Measurements from ENCODE around the gene CD34. TPM values are rescaled to one million over a fixed set of nuclear protein-coding genes. Genes with fewer than 3 reads are reported as not detected.
"Not testable (repeated sequence)": the region's sequence is repeated elsewhere in the genome, so short reads cannot be mapped to it uniquely, and the experiment has no call there.

CD34 gene
- total RNA-seq, 1 donor from 2014 or later: not detected

- peaks cover 26% of the 10 kb centered on the region for H3K27me3 Mint-ChIP-seq
- no peak overlapping the region for H3K4me3 Mint-ChIP-seq
- no peaks in the 10 kb centered on the region for H3K9me3 Mint-ChIP-seq
- peak; percentile 34 for DNase-seq
- H3K27ac Mint-ChIP-seq: no peak overlapping the region
- intact Hi-C loops (cut with micrococcal nuclease): no loop called here
- H3K36me3 Mint-ChIP-seq (ENCODE audit: low read depth): no peaks in the 10 kb centered on the region
- H3K4me1 Mint-ChIP-seq: no peaks in the 10 kb centered on the region
These were observed 35.8 kb upstream of the CD34 start for GRCh38 chr1:207946756-207947155.

- Mint-ChIP-seq H3K27me3 (peaks cover 40% of the 10 kb centered on the region), H3K27ac (no peak overlapping the region), H3K36me3 (ENCODE audit: low read depth) (no peaks in the 10 kb centered on the region), H3K4me3 (no peak overlapping the region), H3K9me3 (no peaks in the 10 kb centered on the region), H3K4me1 (no peaks in the 10 kb centered on the region)
- intact Hi-C loops (cut with micrococcal nuclease): no loop called here
- DNase-seq: no peak
These were observed 33.6 kb upstream of the CD34 start for GRCh38 chr1:207944571-207944970.

- intact Hi-C loops (cut with micrococcal nuclease); H3K4me3 Mint-ChIP-seq; H3K27ac Mint-ChIP-seq; H3K4me1 Mint-ChIP-seq; H3K9me3 Mint-ChIP-seq; H3K36me3 Mint-ChIP-seq (ENCODE audit: low read depth): not testable (repeated sequence)
- peak; percentile 44 for DNase-seq
- H3K27me3 Mint-ChIP-seq: peaks cover 44% of the 10 kb centered on the region
These were observed 31.4 kb upstream of the CD34 start for GRCh38 chr1:207942337-207942741.

- peaks cover 47% of the 10 kb centered on the region for H3K27me3 Mint-ChIP-seq
- no peaks in the 10 kb centered on the region for H3K9me3 Mint-ChIP-seq
- no peak overlapping the region for H3K4me3 Mint-ChIP-seq
- peak; percentile 26 for DNase-seq
- intact Hi-C loops (cut with micrococcal nuclease): no loop called here
- H3K27ac Mint-ChIP-seq: no peak overlapping the region
- H3K4me1 Mint-ChIP-seq: no peaks in the 10 kb centered on the region
- no peaks in the 10 kb centered on the region for H3K36me3 Mint-ChIP-seq (ENCODE audit: low read depth)
These were observed 30.7 kb upstream of the CD34 start for GRCh38 chr1:207941665-207942064.

GRCh38 chr1:207938016-207938415, 27.1 kb upstream of the CD34 start:
- H3K4me1 Mint-ChIP-seq: no peaks in the 10 kb centered on the region
- H3K36me3 Mint-ChIP-seq (ENCODE audit: low read depth): no peaks in the 10 kb centered on the region
- intact Hi-C loops (cut with micrococcal nuclease): no loop called here
- H3K9me3 Mint-ChIP-seq: peaks cover 3% of the 10 kb centered on the region
- H3K27me3 Mint-ChIP-seq: peaks cover 58% of the 10 kb centered on the region
- DNase-seq: peak; percentile 31
- H3K4me3 Mint-ChIP-seq: no peak overlapping the region
- no peak overlapping the region for H3K27ac Mint-ChIP-seq

- H3K4me1 Mint-ChIP-seq: no peaks in the 10 kb centered on the region
- H3K9me3 Mint-ChIP-seq: peaks cover 3% of the 10 kb centered on the region
- H3K27ac Mint-ChIP-seq: no peak overlapping the region
- intact Hi-C loops (cut with micrococcal nuclease): no loop called here
- no peak for DNase-seq
- no peak overlapping the region for H3K4me3 Mint-ChIP-seq
- no peaks in the 10 kb centered on the region for H3K36me3 Mint-ChIP-seq (ENCODE audit: low read depth)
- H3K27me3 Mint-ChIP-seq: peaks cover 57% of the 10 kb centered on the region
These were observed 26.3 kb upstream of the CD34 start for GRCh38 chr1:207937204-207937603.

GRCh38 chr1:207935166-207935583, 24.2 kb upstream of the CD34 start:
- Mint-ChIP-seq H3K9me3 (peaks cover 3% of the 10 kb centered on the region), H3K36me3 (ENCODE audit: low read depth) (no peaks in the 10 kb centered on the region), H3K4me1 (no peaks in the 10 kb centered on the region), H3K27me3 (peaks cover 57% of the 10 kb centered on the region), H3K4me3 (no peak overlapping the region), H3K27ac (no peak overlapping the region)
- peak; percentile 50 for DNase-seq
- intact Hi-C loops (cut with micrococcal nuclease): no loop called here

- Mint-ChIP-seq H3K4me3 (no peak overlapping the region), H3K36me3 (ENCODE audit: low read depth) (no peaks in the 10 kb centered on the region), H3K27me3 (peaks cover 48% of the 10 kb centered on the region), H3K9me3 (peaks cover 3% of the 10 kb centered on the region), H3K27ac (no peak overlapping the region), H3K4me1 (no peaks in the 10 kb centered on the region)
- DNase-seq: peak; percentile 43
- intact Hi-C loops (cut with micrococcal nuclease): no loop called here
These were observed 22.4 kb upstream of the CD34 start for GRCh38 chr1:207933205-207933800.

GRCh38 chr1:207926984-207927383, 16.1 kb upstream of the CD34 start:
- intact Hi-C loops (cut with micrococcal nuclease): no loop called here
- Mint-ChIP-seq H3K27me3 (peaks cover 45% of the 10 kb centered on the region), H3K36me3 (ENCODE audit: low read depth) (no peaks in the 10 kb centered on the region), H3K4me1 (no peaks in the 10 kb centered on the region), H3K4me3 (no peak overlapping the region), H3K27ac (no peak overlapping the region), H3K9me3 (no peaks in the 10 kb centered on the region)
- DNase-seq: no peak

- H3K4me3 Mint-ChIP-seq; intact Hi-C loops (cut with micrococcal nuclease); H3K4me1 Mint-ChIP-seq; DNase-seq; H3K9me3 Mint-ChIP-seq; H3K27ac Mint-ChIP-seq; H3K36me3 Mint-ChIP-seq (ENCODE audit: low read depth): not testable (repeated sequence)
- H3K27me3 Mint-ChIP-seq: peaks cover 46% of the 10 kb centered on the region
These were observed 15.0 kb upstream of the CD34 start for GRCh38 chr1:207925969-207926368.

- H3K9me3 Mint-ChIP-seq: no peaks in the 10 kb centered on the region
- H3K36me3 Mint-ChIP-seq (ENCODE audit: low read depth): no peaks in the 10 kb centered on the region
- DNase-seq: peak; percentile 41
- H3K4me1 Mint-ChIP-seq: no peaks in the 10 kb centered on the region
- no peak overlapping the region for H3K27ac Mint-ChIP-seq
- H3K4me3 Mint-ChIP-seq: no peak overlapping the region
- H3K27me3 Mint-ChIP-seq: peaks cover 45% of the 10 kb centered on the region
- intact Hi-C loops (cut with micrococcal nuclease): no loop called here
These were observed 14.3 kb upstream of the CD34 start for GRCh38 chr1:207925210-207925609.

GRCh38 chr1:207923561-207923960, 12.6 kb upstream of the CD34 start:
- Mint-ChIP-seq H3K36me3 (ENCODE audit: low read depth) (no peaks in the 10 kb centered on the region), H3K4me3 (no peak overlapping the region), H3K27me3 (peaks cover 51% of the 10 kb centered on the region)

GRCh38 chr1:207923121-207923520, 12.2 kb upstream of the CD34 start:
- DNase-seq: peak; percentile 37
- H3K9me3 Mint-ChIP-seq: no peaks in the 10 kb centered on the region
- no peak overlapping the region for H3K27ac Mint-ChIP-seq
- no peaks in the 10 kb centered on the region for H3K36me3 Mint-ChIP-seq (ENCODE audit: low read depth)
- intact Hi-C loops (cut with micrococcal nuclease): no loop called here
- H3K4me3 Mint-ChIP-seq: no peak overlapping the region
- peaks cover 48% of the 10 kb centered on the region for H3K27me3 Mint-ChIP-seq
- H3K4me1 Mint-ChIP-seq: no peaks in the 10 kb centered on the region

More at GRCh38 chr1:207923561-207923960, 12.6 kb upstream of the CD34 start:
- DNase-seq: peak; percentile 30
- Mint-ChIP-seq H3K9me3 (no peaks in the 10 kb centered on the region), H3K27ac (no peak overlapping the region), H3K4me1 (no peaks in the 10 kb centered on the region)
- intact Hi-C loops (cut with micrococcal nuclease): no loop called here

- Mint-ChIP-seq H3K36me3 (ENCODE audit: low read depth) (no peaks in the 10 kb centered on the region), H3K27ac (no peak overlapping the region), H3K4me3 (no peak overlapping the region), H3K4me1 (no peaks in the 10 kb centered on the region), H3K27me3 (peaks cover 51% of the 10 kb centered on the region), H3K9me3 (no peaks in the 10 kb centered on the region)
- intact Hi-C loops (cut with micrococcal nuclease): no loop called here
- peak; percentile 28 for DNase-seq
These were observed 11.6 kb upstream of the CD34 start for GRCh38 chr1:207922554-207922953.

GRCh38 chr1:207921321-207921720, 10.4 kb upstream of the CD34 start:
- H3K4me3 Mint-ChIP-seq: no peak overlapping the region
- H3K36me3 Mint-ChIP-seq (ENCODE audit: low read depth): no peaks in the 10 kb centered on the region
- H3K4me1 Mint-ChIP-seq: no peaks in the 10 kb centered on the region
- intact Hi-C loops (cut with micrococcal nuclease): no loop called here
- DNase-seq: no peak
- peaks cover 48% of the 10 kb centered on the region for H3K27me3 Mint-ChIP-seq
- H3K27ac Mint-ChIP-seq: no peak overlapping the region
- no peaks in the 10 kb centered on the region for H3K9me3 Mint-ChIP-seq

Measured in activated CD4-positive, alpha-beta T cell treated with anti-CD3 and anti-CD28 coated beads, Interleukin-2, amount 10 ng/mL, durations not matched to agents 24 days and 14 days (primary cell).